GM18507 (cell line): ENCODE measurements around the gene HES2.

Experiments
- DNase-seq: peaks from one replicate; pipeline ENCODE4 v3.0.0; 2011; ENCODE audit warnings: low read depth; ENCODE audit not compliant: insufficient read length; ENCODE audit errors: extremely low spot score
- FAIRE-seq: peaks from 2 replicates; lab custom pipeline; 2011; peaks lifted over from hg19 to GRCh38; lab: Jason Lieb, UNC

The HES2 gene, protein sequence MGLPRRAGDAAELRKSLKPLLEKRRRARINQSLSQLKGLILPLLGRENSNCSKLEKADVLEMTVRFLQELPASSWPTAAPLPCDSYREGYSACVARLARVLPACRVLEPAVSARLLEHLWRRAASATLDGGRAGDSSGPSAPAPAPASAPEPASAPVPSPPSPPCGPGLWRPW

DNA sequence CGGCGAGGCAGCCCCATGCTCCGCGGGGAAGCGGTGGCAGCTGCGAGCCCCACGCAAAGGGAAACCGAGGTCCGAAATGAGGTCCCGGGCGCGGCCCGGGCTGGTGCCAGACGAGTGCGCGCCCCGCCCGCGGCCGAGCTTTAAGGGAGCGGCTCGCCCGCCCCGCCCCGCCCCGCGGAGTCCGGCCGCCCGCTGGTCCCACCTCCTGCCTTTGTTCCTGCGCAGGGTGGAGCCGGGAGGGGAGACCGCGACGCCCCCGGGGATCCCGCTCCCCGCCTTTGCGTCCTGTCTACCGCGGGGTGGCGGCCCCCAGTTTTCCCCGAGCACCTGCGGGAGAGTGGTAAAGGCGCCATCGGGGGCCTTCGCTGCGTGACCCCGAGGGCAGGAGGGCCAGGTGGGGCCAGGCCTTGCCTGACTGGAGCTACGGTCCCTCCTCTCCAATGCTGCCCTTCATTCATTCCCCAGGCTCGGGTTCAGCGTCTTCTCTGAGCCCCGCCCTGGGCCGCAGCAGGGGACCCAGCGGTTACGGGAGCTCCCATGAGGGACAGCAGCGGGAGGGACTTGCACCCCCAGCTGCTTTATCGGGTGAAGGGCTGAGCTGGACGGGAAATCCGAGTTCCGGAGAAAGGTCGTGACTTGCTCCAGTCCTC, at the start of gene HES2:
Gene HES2 (minus strand): TSS at position 116 of the 650 bp plus-strand sequence. CDS start 99 bp downstream, at position 17.
- no peak for FAIRE-seq

GRCh38 chr1:6468729-6469461, 49.2 kb upstream of the HES2 start:
- DNase-seq (no peak), FAIRE-seq (no peak)

More for the DNA sequence above, at the start of gene HES2:
- no peak for DNase-seq

DNA sequence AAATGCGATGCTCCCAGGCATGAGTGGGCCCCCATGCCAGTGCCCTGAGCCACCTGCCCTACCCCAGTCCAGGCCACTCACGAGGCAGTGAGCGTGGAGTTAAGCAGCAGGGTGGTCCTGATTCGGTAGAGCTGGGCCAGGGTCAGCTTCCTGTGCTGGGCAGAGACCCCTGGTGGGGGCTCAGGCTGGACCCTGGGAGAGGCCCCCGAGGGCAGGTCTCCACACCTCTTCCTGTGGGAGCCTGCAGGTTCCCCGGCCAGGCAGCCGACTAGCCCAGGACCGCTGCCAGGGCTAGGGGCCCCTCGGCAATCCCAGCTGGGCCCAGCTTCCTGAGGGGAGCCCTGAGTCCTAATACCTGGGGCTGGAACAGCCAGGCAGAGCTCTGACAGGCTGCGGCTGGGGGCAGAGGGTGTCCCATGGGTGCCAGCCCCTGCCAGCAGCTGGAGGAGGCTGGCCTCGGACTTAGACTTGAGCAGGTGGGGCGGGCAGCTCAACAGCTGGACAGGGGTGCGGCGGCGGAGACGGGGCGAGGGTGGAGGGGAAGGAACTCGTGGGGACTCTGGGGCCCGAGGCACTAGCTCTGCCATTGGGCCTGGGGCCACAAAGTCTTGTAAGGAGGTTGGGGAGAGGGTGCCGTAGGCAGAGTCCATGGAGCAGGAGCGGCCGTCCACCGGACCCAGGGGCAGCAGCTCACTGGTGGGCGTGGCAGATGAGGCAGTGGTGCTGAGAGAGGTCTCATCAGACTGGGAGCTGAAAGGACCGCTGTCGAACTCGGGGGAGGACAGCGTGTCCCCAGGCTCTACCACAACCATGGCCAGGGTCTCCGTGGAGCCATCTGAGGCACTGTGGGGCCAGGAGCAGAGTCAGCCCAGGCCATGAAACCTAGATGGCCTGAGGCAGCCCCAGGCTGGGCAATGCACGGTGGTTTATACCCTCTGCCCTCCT, 48.3 kb upstream of the HES2 start:
- DNase-seq: no peak
- no peak for FAIRE-seq

GRCh38 chr1:6467224-6467623, 47.5 kb upstream of the HES2 start:
- FAIRE-seq (no peak), DNase-seq (no peak)

DNA sequence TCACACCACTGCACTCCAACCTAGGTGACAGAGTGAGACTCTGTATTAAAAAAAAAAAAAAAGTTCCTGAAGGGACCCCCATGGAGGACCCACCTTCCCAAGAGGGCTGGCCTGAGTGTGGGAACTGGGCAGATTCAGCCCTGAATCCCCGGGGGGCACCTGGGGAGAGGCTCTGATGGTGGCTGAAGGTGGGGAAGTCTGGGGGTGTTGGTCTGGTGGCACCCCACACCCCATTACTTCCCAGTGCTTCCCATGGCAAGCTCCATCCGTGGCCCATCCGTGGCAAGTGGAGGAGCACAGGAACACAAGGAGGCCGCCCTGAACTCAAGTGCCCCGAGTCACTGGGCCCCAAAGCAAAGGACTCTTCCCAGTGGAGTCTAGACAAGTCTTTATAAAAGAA, 47.0 kb upstream of the HES2 start:
- no peak for DNase-seq
- FAIRE-seq: no peak

DNA sequence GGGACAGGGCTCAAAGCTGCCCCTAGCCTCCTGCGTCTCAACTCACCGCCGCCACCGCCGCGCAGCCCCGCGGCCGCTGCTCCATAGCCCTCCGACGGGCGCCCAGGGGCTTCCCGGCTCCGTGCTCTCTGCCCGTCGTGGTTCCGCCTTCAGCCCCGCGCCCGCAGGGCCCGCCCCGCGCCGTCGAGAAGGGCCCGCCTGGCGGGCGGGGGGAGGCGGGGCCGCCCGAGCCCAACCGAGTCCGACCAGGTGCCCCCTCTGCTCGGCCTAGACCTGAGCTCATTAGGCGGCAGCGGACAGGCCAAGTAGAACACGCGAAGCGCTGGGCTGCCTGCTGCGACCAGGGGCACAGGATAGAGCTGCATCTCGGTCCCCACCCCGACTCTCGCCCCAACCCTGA, 46.3 kb upstream of the HES2 start, which contains the start of gene TNFRSF25:
Gene TNFRSF25 (minus strand): TSS at position 151 of the 400 bp plus-strand sequence. CDS start 66 bp downstream, at position 85.
- no peak for DNase-seq
- no peak for FAIRE-seq

DNA sequence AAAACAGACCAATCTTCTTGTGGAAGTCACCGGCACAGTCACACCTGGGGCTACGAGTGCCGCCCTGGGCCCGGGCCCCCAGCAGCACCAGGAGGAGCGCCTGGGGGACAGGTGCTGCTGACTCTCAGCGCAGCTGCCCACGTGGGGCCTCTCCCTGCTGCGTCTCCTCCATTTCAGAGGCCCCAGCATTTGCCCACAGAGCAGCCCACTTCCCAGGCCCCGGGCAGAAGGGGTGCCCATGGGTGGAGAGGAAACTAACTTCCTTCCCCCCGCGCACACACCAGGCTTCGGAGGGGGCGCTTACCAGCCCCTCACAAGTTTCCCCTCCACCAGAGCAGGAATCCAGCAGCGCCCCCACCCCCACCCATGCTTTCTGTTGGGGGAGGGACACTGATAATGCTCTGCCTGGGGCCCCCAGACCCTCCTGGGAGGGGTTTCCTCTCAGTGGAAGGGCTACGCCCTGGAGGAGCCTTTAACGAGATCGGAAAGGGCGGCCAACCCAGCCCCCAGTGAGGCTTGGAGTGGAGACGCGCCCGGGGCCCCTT, 45.8 kb upstream of the HES2 start:
- FAIRE-seq: no peak
- no peak for DNase-seq

GRCh38 chr1:6464915-6465314, 45.2 kb upstream of the HES2 start:
- no peak for DNase-seq
- no peak for FAIRE-seq

- no peak for FAIRE-seq
Measured at GRCh38 chr1:6464514-6464836, 44.8 kb upstream of the HES2 start.

GRCh38 chr1:6463120-6463412, 43.3 kb upstream of the HES2 start:
- DNase-seq: no peak
- FAIRE-seq: no peak

More at GRCh38 chr1:6464514-6464836, 44.8 kb upstream of the HES2 start:
- no peak for DNase-seq

GRCh38 chr1:6462412-6463119, 42.8 kb upstream of the HES2 start:
- no peak for FAIRE-seq
- no peak for DNase-seq

DNA sequence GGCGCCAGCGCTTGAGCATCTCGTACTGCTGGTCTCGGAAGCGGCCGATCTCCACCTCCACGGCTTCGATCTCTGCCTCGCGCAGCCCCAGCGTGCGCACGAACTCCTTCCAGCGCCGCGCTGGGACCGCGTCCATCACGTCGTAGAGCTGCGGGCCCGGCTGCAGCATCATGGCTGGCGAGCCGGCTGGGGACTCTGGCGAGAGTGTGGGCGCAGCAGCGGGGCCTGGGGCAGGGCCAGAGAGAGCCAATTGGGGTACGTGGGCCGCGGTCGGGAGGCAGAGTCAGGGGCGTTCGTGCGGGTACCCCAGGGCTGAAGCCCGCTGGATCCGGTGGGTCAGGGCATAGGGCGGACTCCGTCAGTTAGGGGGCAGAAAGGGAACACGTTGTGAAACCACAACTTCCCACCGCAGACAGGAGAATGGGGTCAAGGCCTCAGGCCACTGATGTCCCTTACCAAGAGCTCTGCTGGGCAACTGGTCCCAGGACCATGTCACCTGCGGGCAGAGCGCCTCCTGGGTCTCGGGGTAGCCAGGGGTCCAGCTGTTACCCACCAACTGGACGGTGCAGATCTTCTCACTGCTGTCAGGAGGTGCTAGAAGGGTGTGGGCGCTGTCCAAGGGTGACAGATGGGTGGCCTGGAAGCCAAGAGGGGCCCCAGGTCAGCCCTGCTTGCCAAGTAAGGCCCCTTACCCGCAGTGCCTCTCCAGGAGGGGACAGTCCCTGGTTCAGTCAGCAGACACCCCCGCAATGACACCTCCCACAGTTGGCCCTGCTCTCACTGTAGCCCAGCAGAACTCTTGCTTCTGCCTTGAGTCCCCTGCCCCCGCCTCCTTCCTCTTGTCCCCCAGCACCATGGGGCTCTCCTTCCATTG, 42.1 kb upstream of the HES2 start:
- DNase-seq (no peak), FAIRE-seq (no peak)

DNA sequence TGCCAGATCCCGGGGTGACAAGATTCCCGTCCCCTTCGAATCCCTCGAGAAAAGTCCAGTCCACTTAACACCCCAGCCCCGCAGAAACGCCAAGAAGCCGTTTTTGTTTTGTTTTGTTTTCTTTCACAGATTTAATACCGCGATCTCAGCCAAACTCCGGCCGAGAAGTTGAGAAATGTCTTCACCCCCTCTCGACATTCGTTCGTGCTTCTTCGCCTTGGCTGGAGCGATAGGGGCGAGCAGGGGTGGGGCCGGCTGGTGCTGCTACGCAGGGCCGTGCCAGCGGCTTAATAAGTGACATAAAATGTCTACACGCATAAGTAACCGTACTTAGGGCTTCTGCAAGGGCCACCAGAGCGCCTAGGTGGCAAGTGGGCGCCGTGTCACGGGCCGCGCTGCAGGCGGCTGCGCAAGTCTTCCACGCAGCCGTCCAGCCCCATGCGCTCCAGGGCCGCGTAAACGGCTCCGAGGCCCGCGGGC, 41.4 kb upstream of the HES2 start:
- DNase-seq: no peak
- no peak for FAIRE-seq

GRCh38 chr1:6460301-6461050, 40.8 kb upstream of the HES2 start:
- no peak for FAIRE-seq

DNA sequence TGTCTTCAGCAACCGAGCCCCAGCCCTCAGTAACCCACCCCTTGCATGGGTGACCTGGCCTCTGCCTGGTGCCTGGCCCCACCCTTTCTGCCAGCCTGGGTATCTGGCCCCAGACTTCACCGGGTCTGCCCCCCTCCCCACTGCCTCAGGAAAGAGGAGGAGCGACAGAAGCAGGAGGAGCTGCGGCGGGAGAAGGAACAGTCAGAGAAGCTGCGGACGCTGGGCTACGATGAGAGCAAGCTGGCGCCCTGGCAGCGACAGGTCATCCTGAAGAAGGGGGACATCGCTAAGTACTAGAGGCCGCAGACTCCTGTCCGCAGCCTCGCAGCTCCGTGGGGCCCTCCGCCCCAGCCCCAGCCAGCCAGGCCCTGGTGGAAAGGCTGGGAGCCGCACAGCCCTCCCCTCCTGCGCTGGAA, 40.1 kb upstream of the HES2 start:
- FAIRE-seq: no peak

More at GRCh38 chr1:6460301-6461050, 40.8 kb upstream of the HES2 start:
- DNase-seq: no peak

DNA sequence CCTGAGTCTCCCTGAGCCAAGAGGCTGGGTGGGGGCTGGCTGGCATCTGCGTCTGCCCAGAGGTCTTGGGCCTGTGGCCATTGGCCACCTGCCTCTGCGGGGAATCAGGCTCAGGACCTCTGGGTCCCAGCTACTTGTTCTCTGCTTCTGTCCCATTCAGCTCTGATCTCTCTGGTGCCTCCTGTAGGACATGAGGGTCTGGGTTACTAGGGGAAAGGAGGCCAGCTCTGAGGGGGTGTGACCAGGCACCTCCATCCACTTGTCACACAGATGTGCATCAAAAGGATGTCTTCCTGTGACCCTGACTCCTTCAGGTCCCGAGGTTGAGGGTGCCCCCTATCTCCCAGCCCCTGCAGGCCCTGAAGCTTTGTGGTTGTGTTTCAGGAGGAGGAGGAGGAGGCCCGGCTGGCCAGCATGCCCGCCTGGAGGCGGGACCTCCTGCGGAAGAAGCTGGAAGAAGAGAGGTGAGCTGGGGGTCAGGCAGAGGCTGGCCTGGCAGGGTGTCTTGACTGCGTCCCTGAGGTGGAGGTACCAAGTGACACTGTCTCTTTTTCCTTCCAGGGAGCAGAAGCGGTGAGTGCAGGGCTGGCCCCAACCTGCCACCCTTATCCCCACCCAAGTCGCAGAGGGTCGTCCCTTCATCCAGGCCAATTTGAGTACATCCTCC, 37.2 kb upstream of the HES2 start:
- FAIRE-seq (no peak), DNase-seq (no peak)

More for the DNA sequence above, 40.1 kb upstream of the HES2 start:
- no peak for DNase-seq
